ENCODE measurements around the gene TIAL1.
A peak's percentile ranks its signal among the peaks of the same experiment; 100 is the strongest.
"Not testable (repeated sequence)": the region's sequence is repeated elsewhere in the genome, so short reads cannot be mapped to it uniquely, and the experiment has no call there.

Gene TIAL1

GRCh38 chr10:119613741-119614140, 17.0 kb upstream of the TIAL1 start:
- FAIRE-seq (no peak), DNase-seq (ENCODE audit: low spot score) (no peak)

- DNase-seq (ENCODE audit: low spot score) (no peak), FAIRE-seq (no peak)
Observed at GRCh38 chr10:119611433-119611832, 14.7 kb upstream of the TIAL1 start.

GRCh38 chr10:119609516-119609915, 12.8 kb upstream of the TIAL1 start:
- DNase-seq (ENCODE audit: low spot score) (no peak), FAIRE-seq (no peak)

- peak; percentile 13 for DNase-seq (ENCODE audit: low spot score)
- FAIRE-seq: no peak
Observed at GRCh38 chr10:119608316-119609155, 11.8 kb upstream of the TIAL1 start.

GRCh38 chr10:119604468-119604867, 7.7 kb upstream of the TIAL1 start:
- FAIRE-seq (no peak), DNase-seq (ENCODE audit: low spot score) (no peak)

- FAIRE-seq (no peak), DNase-seq (ENCODE audit: low spot score) (no peak)
Observed at GRCh38 chr10:119602241-119603095, 5.7 kb upstream of the TIAL1 start.

GRCh38 chr10:119598397-119598796, 1.6 kb upstream of the TIAL1 start:
- DNase-seq (ENCODE audit: low spot score): no peak
- no peak for FAIRE-seq

GRCh38 chr10:119597405-119598186, 832 bp upstream of the TIAL1 start:
- FAIRE-seq (no peak), DNase-seq (ENCODE audit: low spot score) (no peak)

GRCh38 chr10:119595676-119596515, 868 bp downstream of the TIAL1 start:
- FAIRE-seq: no peak
- DNase-seq (ENCODE audit: low spot score): no peak

GRCh38 chr10:119595134-119595675, 1.6 kb downstream of the TIAL1 start:
- FAIRE-seq: peak; percentile 76
- DNase-seq (ENCODE audit: low spot score): peak; percentile 39

GRCh38 chr10:119588071-119588470, 8.7 kb downstream of the TIAL1 start:
- DNase-seq (ENCODE audit: low spot score) (no peak), FAIRE-seq (no peak)

GRCh38 chr10:119578355-119578754, 18.4 kb downstream of the TIAL1 start:
- FAIRE-seq: no peak

GRCh38 chr10:119575991-119576390, 20.8 kb downstream of the TIAL1 start:
- no peak for FAIRE-seq
- DNase-seq (ENCODE audit: low spot score): no peak

More at GRCh38 chr10:119578355-119578754, 18.4 kb downstream of the TIAL1 start:
- DNase-seq (ENCODE audit: low spot score): no peak

- DNase-seq (ENCODE audit: low spot score): no peak
- no peak for FAIRE-seq
Observed at GRCh38 chr10:119575506-119575905, 21.3 kb downstream of the TIAL1 start.

- DNase-seq (ENCODE audit: low spot score) (no peak), FAIRE-seq (no peak)
Observed at GRCh38 chr10:119567978-119568377, 28.8 kb downstream of the TIAL1 start.

GRCh38 chr10:119562097-119562496, 34.7 kb downstream of the TIAL1 start:
- no peak for FAIRE-seq
- no peak for DNase-seq (ENCODE audit: low spot score)

- not testable (repeated sequence) for FAIRE-seq; DNase-seq (ENCODE audit: low spot score)
Observed at GRCh38 chr10:119559511-119559910, 37.3 kb downstream of the TIAL1 start.

- DNase-seq (ENCODE audit: low spot score); FAIRE-seq: not testable (repeated sequence)
Observed at GRCh38 chr10:119556081-119556480, 40.7 kb downstream of the TIAL1 start.

GRCh38 chr10:119555178-119555784, 41.5 kb downstream of the TIAL1 start:
- DNase-seq (ENCODE audit: low spot score) (no peak), FAIRE-seq (no peak)

GRCh38 chr10:119550827-119551226, 45.9 kb downstream of the TIAL1 start:
- no peak for FAIRE-seq
- no peak for DNase-seq (ENCODE audit: low spot score)
